ENCODE results near the gene ZNF428. TPM values are rescaled to one million over a fixed set of nuclear protein-coding genes. Genes with fewer than 3 reads are reported as not detected.

Gene ZNF428
- total RNA-seq, 1 donor from 2014 or later: 53.4 TPM

- no peak overlapping the region for H2AFZ ChIP-seq (ENCODE audit: low read depth, low read length)
- peaks cover 55% of the 10 kb centered on the region for H3K79me2 ChIP-seq (ENCODE audit: insufficient read depth, low read length)
- H3K9me3 ChIP-seq (ENCODE audit: insufficient read depth, low read depth, low read length): no peaks in the 10 kb centered on the region
- Mint-ChIP-seq H3K9me3 (ENCODE audit: unreplicated experiment) (no peaks in the 10 kb centered on the region), H3K36me3 (ENCODE audit: low read depth, unreplicated experiment) (peaks cover 22% of the 10 kb centered on the region), H3K27me3 (ENCODE audit: low read depth, unreplicated experiment) (no peaks in the 10 kb centered on the region), H3K4me1 (ENCODE audit: low read depth, unreplicated experiment) (peaks cover 15% of the 10 kb centered on the region), H3K27ac (ENCODE audit: unreplicated experiment) (peak overlapping the region; percentile 75), H3K4me3 (ENCODE audit: unreplicated experiment) (peak overlapping the region; percentile 94)
- TF ChIP-seq CTCF (IDR thresholded peaks at IDR 0.05; ENCODE audit: insufficient read depth, low read depth, low read length): no peak
- no peak for TF ChIP-seq EZH2 (IDR thresholded peaks at IDR 0.05; ENCODE audit: insufficient read depth, low read length)
- H3K36me3 ChIP-seq (ENCODE audit: insufficient read depth, low read length): peaks cover 41% of the 10 kb centered on the region
- peaks cover 49% of the 10 kb centered on the region for H4K20me1 ChIP-seq (ENCODE audit: insufficient read depth, low read length)
- H3K27ac ChIP-seq (ENCODE audit: low read depth, low read length): peak overlapping the region; percentile 19
- H3K27me3 ChIP-seq (ENCODE audit: insufficient read depth, low read length): no peaks in the 10 kb centered on the region
- no peak for DNase-seq (ENCODE audit: low read depth)
- FAIRE-seq: no peak
- H3K4me3 ChIP-seq (ENCODE audit: insufficient read depth, low read depth, low read length): peak overlapping the region; percentile 61
- peak overlapping the region; percentile 70 for H3K9ac ChIP-seq (ENCODE audit: low read length)
- peak overlapping the region; percentile 88 for H3K4me2 ChIP-seq (ENCODE audit: low read length)
- H3K4me1 ChIP-seq (ENCODE audit: insufficient read depth, low read length): peaks cover 19% of the 10 kb centered on the region
These were observed 48.5 kb upstream of the ZNF428 start for GRCh38 chr19:43667876-43668405.

- peak overlapping the region; percentile 75 for H3K27ac Mint-ChIP-seq (ENCODE audit: unreplicated experiment)
- Histone ChIP-seq H3K4me1 (ENCODE audit: insufficient read depth, low read length) (peaks cover 19% of the 10 kb centered on the region), H3K36me3 (ENCODE audit: insufficient read depth, low read length) (peaks cover 45% of the 10 kb centered on the region), H3K4me3 (ENCODE audit: insufficient read depth, low read depth, low read length) (peak overlapping the region; percentile 61), H2AFZ (ENCODE audit: low read depth, low read length) (no peak overlapping the region), H3K27ac (ENCODE audit: low read depth, low read length) (peak overlapping the region; percentile 19), H3K9me3 (ENCODE audit: insufficient read depth, low read depth, low read length) (no peaks in the 10 kb centered on the region), H3K4me2 (ENCODE audit: low read length) (peak overlapping the region; percentile 88), H3K27me3 (ENCODE audit: insufficient read depth, low read length) (no peaks in the 10 kb centered on the region), H3K9ac (ENCODE audit: low read length) (peak overlapping the region; percentile 70), H3K79me2 (ENCODE audit: insufficient read depth, low read length) (peaks cover 62% of the 10 kb centered on the region), H4K20me1 (ENCODE audit: insufficient read depth, low read length) (peaks cover 54% of the 10 kb centered on the region)
- H3K27me3 Mint-ChIP-seq (ENCODE audit: low read depth, unreplicated experiment): no peaks in the 10 kb centered on the region
- H3K4me1 Mint-ChIP-seq (ENCODE audit: low read depth, unreplicated experiment): peaks cover 13% of the 10 kb centered on the region
- no peak for TF ChIP-seq CTCF (IDR thresholded peaks at IDR 0.05; ENCODE audit: insufficient read depth, low read depth, low read length)
- no peak for TF ChIP-seq EZH2 (IDR thresholded peaks at IDR 0.05; ENCODE audit: insufficient read depth, low read length)
- H3K4me3 Mint-ChIP-seq (ENCODE audit: unreplicated experiment): peak overlapping the region; percentile 94
- H3K36me3 Mint-ChIP-seq (ENCODE audit: low read depth, unreplicated experiment): peaks cover 25% of the 10 kb centered on the region
- H3K9me3 Mint-ChIP-seq (ENCODE audit: unreplicated experiment): no peaks in the 10 kb centered on the region
- DNase-seq (ENCODE audit: low read depth) (no peak), FAIRE-seq (no peak)
These were observed 47.9 kb upstream of the ZNF428 start for GRCh38 chr19:43667126-43667875.

- Histone ChIP-seq H3K36me3 (ENCODE audit: insufficient read depth, low read length) (peaks cover 69% of the 10 kb centered on the region), H2AFZ (ENCODE audit: low read depth, low read length) (no peak overlapping the region), H3K27ac (ENCODE audit: low read depth, low read length) (no peak overlapping the region), H3K4me2 (ENCODE audit: low read length) (no peak overlapping the region), H3K9me3 (ENCODE audit: insufficient read depth, low read depth, low read length) (no peaks in the 10 kb centered on the region), H3K27me3 (ENCODE audit: insufficient read depth, low read length) (no peaks in the 10 kb centered on the region), H3K79me2 (ENCODE audit: insufficient read depth, low read length) (peaks cover 83% of the 10 kb centered on the region), H3K9ac (ENCODE audit: low read length) (no peak overlapping the region), H4K20me1 (ENCODE audit: insufficient read depth, low read length) (peaks cover 81% of the 10 kb centered on the region), H3K4me3 (ENCODE audit: insufficient read depth, low read depth, low read length) (no peak overlapping the region), H3K4me1 (ENCODE audit: insufficient read depth, low read length) (peaks cover 9% of the 10 kb centered on the region)
- Mint-ChIP-seq H3K27ac (ENCODE audit: unreplicated experiment) (no peak overlapping the region), H3K4me1 (ENCODE audit: low read depth, unreplicated experiment) (peaks cover 5% of the 10 kb centered on the region), H3K9me3 (ENCODE audit: unreplicated experiment) (no peaks in the 10 kb centered on the region), H3K27me3 (ENCODE audit: low read depth, unreplicated experiment) (no peaks in the 10 kb centered on the region), H3K36me3 (ENCODE audit: low read depth, unreplicated experiment) (peaks cover 36% of the 10 kb centered on the region), H3K4me3 (ENCODE audit: unreplicated experiment) (no peak overlapping the region)
- TF ChIP-seq CTCF (IDR thresholded peaks at IDR 0.05; ENCODE audit: insufficient read depth, low read depth, low read length): no peak
- no peak for TF ChIP-seq EZH2 (IDR thresholded peaks at IDR 0.05; ENCODE audit: insufficient read depth, low read length)
- DNase-seq (ENCODE audit: low read depth) (no peak), FAIRE-seq (no peak)
These were observed 44.6 kb upstream of the ZNF428 start for GRCh38 chr19:43664018-43664417.

Data from astrocyte (in vitro differentiated cells and primary cell).